GM12878 (cell line): Measurements from ENCODE around the gene SYS1. TPM values are rescaled to one million over a fixed set of nuclear protein-coding genes. Genes with fewer than 3 reads are reported as not detected.

ENCODE experiments used
- BHLHE40 ChIP-seq, 2 experiments: fragments of 450-650 bp in 1 of 2; IDR thresholded peaks; 2 replicates each; pipeline ENCODE4 v1.6.1; 2011 to 2017; ENCODE audit warnings: low read depth in 2 of 2, borderline replicate concordance in 1 of 2, improper control_type of control experiment in 1 of 2, low read length in 1 of 2, mild to moderate bottlenecking in 1 of 2
- IKZF1 ChIP-seq: fragments of 450-650 bp; conservative IDR thresholded peaks from 2 replicates; pipeline ENCODE4 v1.6.1; 2017; ENCODE audit warnings: antibody characterized with exemption, mild to moderate bottlenecking
- NR2F1 ChIP-seq: fragments of 450-650 bp; conservative IDR thresholded peaks from 2 replicates; pipeline ENCODE4 v1.6.1; 2017; ENCODE audit warnings: mild to moderate bottlenecking
- NRF1 ChIP-seq: conservative IDR thresholded peaks from 2 replicates; pipeline ENCODE4 v1.6.1; 2011; ENCODE audit warnings: mild to moderate bottlenecking, low read depth, low read length, improper control_type of control experiment
- RAD21 ChIP-seq: IDR thresholded peaks from 2 replicates; pipeline ENCODE4 v1.6.1; 2011; ENCODE audit warnings: mild to moderate bottlenecking, low read depth, low read length, moderate library complexity; ENCODE audit not compliant: insufficient read depth
- SMAD1 ChIP-seq: fragments of 450-650 bp; IDR thresholded peaks from 2 replicates; pipeline ENCODE4 v1.6.1; 2018; ENCODE audit warnings: mild to moderate bottlenecking, low read depth; ENCODE audit not compliant: partially characterized antibody
- SMC3 ChIP-seq: IDR thresholded peaks from 2 replicates; pipeline ENCODE4 v1.6.1; 2011; ENCODE audit warnings: low read length, improper control_type of control experiment, borderline replicate concordance
- SP1 ChIP-seq: IDR thresholded peaks from one replicate; pipeline ENCODE4 v1.6.1; 2011; ENCODE audit warnings: low read depth, low read length
- TBL1XR1 ChIP-seq: IDR thresholded peaks from 2 replicates; pipeline ENCODE4 v1.6.1; 2012; ENCODE audit warnings: low read depth, low read length, improper control_type of control experiment
- YY1 ChIP-seq: IDR thresholded peaks from 2 replicates; pipeline ENCODE4 v1.6.1; 2011; ENCODE audit warnings: low read depth, mild to moderate bottlenecking, low read length
- polyA plus RNA-seq, 11 experiments: library from polyadenylated mRNA; depleted of rRNA in 4 of 11; unstranded in 6 of 11; stranded (reverse) in 5 of 11; fragments of >200 nt; fragmentation: Nextera tagmentation in 4 of 11; fragmentation: Illumina TruSeq in 1 of 11; extraction: Ambion mirVana in 4 of 11; extraction: Trizol in 1 of 11; gene quantifications; 1 replicate in 1 of 11; 2 replicates in 10 of 11; pipeline versions ENCODE4 v1.2.1 to v1.2.3, GENCODE V29; 2011 to 2016; ENCODE audit warnings: inconsistent platforms in 2 of 11, missing spikeins in 2 of 11, low read depth in 1 of 11
- total RNA-seq, 4 experiments: library from RNA; depleted of rRNA in 3 of 4; stranded (reverse); fragments of >200 nt in 3 of 4; fragmentation: Illumina TruSeq in 1 of 4; extraction: Trizol in 1 of 4; gene quantifications; 2 replicates each; pipeline versions ENCODE4 v1.2.1 to v1.2.3, GENCODE V29; 2013 to 2021
- TF ChIP-seq, protein P1 (sequence below), 3 experiments: IDR thresholded peaks in 2 of 3; conservative IDR thresholded peaks in 1 of 3; 2 replicates each; pipeline ENCODE4 v1.5.1; 2011; ENCODE audit warnings: low read depth in 3 of 3, low read length in 3 of 3, mild to moderate bottlenecking in 3 of 3, control low read depth in 2 of 3, moderate library complexity in 2 of 3, inconsistent platforms in 1 of 3, mixed read lengths in 1 of 3; ENCODE audit not compliant: control insufficient read depth in 2 of 3, insufficient read depth in 1 of 3; ENCODE audit errors: extremely low read depth in 1 of 3
- TF ChIP-seq, protein P2 (sequence below): fragments of 450-650 bp; IDR thresholded peaks from 2 replicates; pipeline ENCODE4 v1.6.1; 2016; ENCODE audit warnings: mild to moderate bottlenecking

Gene SYS1
- total and polyA plus RNA-seq, 10 of the 15 experiments (the other 5 are each of a cell fraction or from before 2014, with no cell fraction given): 5.1 to 22.6 (median 9.3) TPM

DNA sequence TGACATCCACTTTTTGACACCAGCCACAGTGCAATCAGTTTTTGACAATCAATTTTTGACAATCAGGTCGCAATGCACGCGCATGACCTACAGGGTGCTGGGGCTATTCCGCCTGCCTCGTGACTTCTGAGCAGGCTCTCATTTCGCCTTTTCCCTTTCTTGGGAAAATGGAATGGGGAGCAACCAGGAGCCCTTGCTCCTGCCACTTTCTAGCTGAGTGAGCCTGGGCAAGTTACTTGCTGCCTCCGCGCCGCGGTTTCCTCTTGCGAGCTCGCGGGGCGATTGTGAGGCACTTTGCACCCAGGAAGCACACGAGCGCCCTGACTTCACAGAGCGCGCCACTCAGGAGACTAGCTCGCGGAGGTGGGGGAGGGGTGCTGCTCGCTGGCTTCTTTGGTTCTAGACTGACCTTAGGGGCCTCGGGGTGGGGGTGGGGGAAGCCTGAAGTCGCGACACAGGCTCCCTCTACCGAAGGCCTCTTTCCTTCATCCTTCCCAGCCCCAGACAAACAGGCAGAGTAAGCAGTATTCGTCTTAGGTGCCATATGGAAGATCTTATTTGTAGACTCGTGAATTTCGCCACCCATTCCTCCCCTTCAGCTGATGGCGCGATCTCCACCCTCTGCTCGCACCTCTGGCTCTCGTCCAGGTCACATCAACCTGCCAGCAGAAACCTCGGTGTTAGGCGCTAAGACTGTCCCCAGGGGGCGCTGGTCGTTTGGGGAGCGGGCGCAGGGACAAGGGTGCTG, 10.6 kb downstream of the SYS1 start (continued):
- TF ChIP-seq, protein P1, sequence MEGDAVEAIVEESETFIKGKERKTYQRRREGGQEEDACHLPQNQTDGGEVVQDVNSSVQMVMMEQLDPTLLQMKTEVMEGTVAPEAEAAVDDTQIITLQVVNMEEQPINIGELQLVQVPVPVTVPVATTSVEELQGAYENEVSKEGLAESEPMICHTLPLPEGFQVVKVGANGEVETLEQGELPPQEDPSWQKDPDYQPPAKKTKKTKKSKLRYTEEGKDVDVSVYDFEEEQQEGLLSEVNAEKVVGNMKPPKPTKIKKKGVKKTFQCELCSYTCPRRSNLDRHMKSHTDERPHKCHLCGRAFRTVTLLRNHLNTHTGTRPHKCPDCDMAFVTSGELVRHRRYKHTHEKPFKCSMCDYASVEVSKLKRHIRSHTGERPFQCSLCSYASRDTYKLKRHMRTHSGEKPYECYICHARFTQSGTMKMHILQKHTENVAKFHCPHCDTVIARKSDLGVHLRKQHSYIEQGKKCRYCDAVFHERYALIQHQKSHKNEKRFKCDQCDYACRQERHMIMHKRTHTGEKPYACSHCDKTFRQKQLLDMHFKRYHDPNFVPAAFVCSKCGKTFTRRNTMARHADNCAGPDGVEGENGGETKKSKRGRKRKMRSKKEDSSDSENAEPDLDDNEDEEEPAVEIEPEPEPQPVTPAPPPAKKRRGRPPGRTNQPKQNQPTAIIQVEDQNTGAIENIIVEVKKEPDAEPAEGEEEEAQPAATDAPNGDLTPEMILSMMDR (IDR thresholded peaks at IDR 0.05 in 2 of 3, conservative IDR thresholded peaks at IDR 0.05 in 1 of 3; ENCODE audit: control insufficient read depth in 2 of 3, extremely low read depth in 1 of 3, insufficient read depth in 1 of 3, low read depth in 3 of 3, low read length in 3 of 3): peak; percentile 82 to 90 (median 89)
- TF ChIP-seq YY1 (peak; percentile 69; the same call in 1 of the 2 replicates), NRF1 (no peak), IKZF1 (0 out of 2 replicates have a peak, but pooled peaks have one; percentile 28), TBL1XR1 (peak; percentile 48; the same call in 1 of the 2 replicates), RAD21 (peak; percentile 88), SP1 (peak; percentile 24), NR2F1 (peak; percentile 49; the same call in 1 of the 2 replicates), SMC3 (peak; percentile 87), BHLHE40 (IDR thresholded peaks at IDR 0.05; ENCODE audit: borderline replicate concordance in 1 of 2, low read depth in 2 of 2, low read length in 1 of 2) (peak in 1 of 2 experiments; percentile 48; a peak in 2 of 4 replicates), SMAD1 (peak; percentile 84)
- TF ChIP-seq, protein P2, sequence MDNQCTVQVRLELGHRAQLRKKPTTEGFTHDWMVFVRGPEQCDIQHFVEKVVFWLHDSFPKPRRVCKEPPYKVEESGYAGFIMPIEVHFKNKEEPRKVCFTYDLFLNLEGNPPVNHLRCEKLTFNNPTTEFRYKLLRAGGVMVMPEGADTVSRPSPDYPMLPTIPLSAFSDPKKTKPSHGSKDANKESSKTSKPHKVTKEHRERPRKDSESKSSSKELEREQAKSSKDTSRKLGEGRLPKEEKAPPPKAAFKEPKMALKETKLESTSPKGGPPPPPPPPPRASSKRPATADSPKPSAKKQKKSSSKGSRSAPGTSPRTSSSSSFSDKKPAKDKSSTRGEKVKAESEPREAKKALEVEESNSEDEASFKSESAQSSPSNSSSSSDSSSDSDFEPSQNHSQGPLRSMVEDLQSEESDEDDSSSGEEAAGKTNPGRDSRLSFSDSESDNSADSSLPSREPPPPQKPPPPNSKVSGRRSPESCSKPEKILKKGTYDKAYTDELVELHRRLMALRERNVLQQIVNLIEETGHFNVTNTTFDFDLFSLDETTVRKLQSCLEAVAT: no peak
